Osteoblast (primary cell): ENCODE measurements around the gene FAM117A. TPM values are rescaled to one million over a fixed set of nuclear protein-coding genes. Genes with fewer than 3 reads are reported as not detected.

Experiments used
- DNase-seq: peaks from one replicate; pipeline ENCODE4 v3.0.0; 2011; ENCODE audit warnings: low spot score, mixed read lengths; ENCODE audit not compliant: insufficient read length; ENCODE audit errors: missing footprints
- H2AFZ ChIP-seq: 2 replicates; pipeline ENCODE4 v1.6.0; 2011; ENCODE audit warnings: mild to moderate bottlenecking, low read length
- H3K27ac ChIP-seq: 2 replicates; pipeline ENCODE4 v1.5.1; 2011; ENCODE audit warnings: mild to moderate bottlenecking, low read depth, low read length, moderate library complexity
- H3K27me3 ChIP-seq: 2 replicates; pipeline ENCODE4 v1.6.0; 2012; ENCODE audit warnings: mild to moderate bottlenecking, control low read depth, inconsistent platforms, low read length, moderate library complexity; ENCODE audit not compliant: insufficient read depth
- H3K36me3 ChIP-seq: 2 replicates; pipeline ENCODE4 v1.5.1; 2011; ENCODE audit warnings: mild to moderate bottlenecking, low read length, control low read depth, moderate library complexity; ENCODE audit not compliant: insufficient read depth
- H3K4me1 ChIP-seq: 2 replicates; pipeline ENCODE4 v1.5.1; 2011; ENCODE audit warnings: mild to moderate bottlenecking, low read length, control low read depth, moderate library complexity; ENCODE audit not compliant: insufficient read depth
- H3K4me2 ChIP-seq: 2 replicates; pipeline ENCODE4 v1.6.0; 2011; ENCODE audit warnings: mild to moderate bottlenecking, low read length; ENCODE audit not compliant: insufficient read depth
- H3K4me3 ChIP-seq: fragments of 200-600 bp; sonication (generic); 3 replicates; pipeline ENCODE4 v1.5.1; 2012; ENCODE audit warnings: mild to moderate bottlenecking, low read length, inconsistent platforms; ENCODE audit not compliant: insufficient read depth
- H3K79me2 ChIP-seq: 2 replicates; pipeline ENCODE4 v1.6.0; 2012; ENCODE audit warnings: mild to moderate bottlenecking, low read length, control low read depth, inconsistent platforms; ENCODE audit not compliant: insufficient read depth
- H3K9me3 ChIP-seq: 2 replicates; pipeline ENCODE4 v1.5.1; 2011; ENCODE audit warnings: low read depth, low read length, control low read depth
- H4K20me1 ChIP-seq: 2 replicates; pipeline ENCODE4 v1.6.0; 2012; ENCODE audit warnings: mild to moderate bottlenecking, low read length, control low read depth; ENCODE audit not compliant: insufficient read depth
- CTCF ChIP-seq: IDR thresholded peaks from 2 replicates; pipeline ENCODE4 v1.5.1; 2011; ENCODE audit warnings: mild to moderate bottlenecking, low read depth, low read length, moderate library complexity; ENCODE audit errors: extremely low read depth
- total RNA-seq: library from RNA; depleted of rRNA; stranded (reverse); fragments of >200 nt; gene quantifications from 2 replicates; pipeline ENCODE4 v1.2.3, GENCODE V29; 2012

FAM117A gene
- total RNA-seq, 1 donor, result 8.7 TPM

- peak overlapping the region; percentile 35 for H3K4me2 ChIP-seq
Measured at GRCh38 chr17:49741692-49742076, 22.2 kb downstream of the FAM117A start.

GRCh38 chr17:49741009-49741691 is 22.8 kb downstream of the FAM117A start:
- peak; percentile 87 for DNase-seq
- H3K27me3 ChIP-seq, result no peaks in the 10 kb centered on the region
- no peak for TF ChIP-seq CTCF
- H3K36me3 ChIP-seq, result no peaks in the 10 kb centered on the region
- no peak overlapping the region for H3K4me3 ChIP-seq
- H4K20me1 ChIP-seq, result peaks cover 8% of the 10 kb centered on the region
- H2AFZ ChIP-seq, result no peak overlapping the region
- H3K79me2 ChIP-seq, result no peaks in the 10 kb centered on the region
- no peak overlapping the region for H3K27ac ChIP-seq
- no peaks in the 10 kb centered on the region for H3K9me3 ChIP-seq
- H3K4me2 ChIP-seq, result peak overlapping the region; percentile 35
- peaks cover 21% of the 10 kb centered on the region for H3K4me1 ChIP-seq

More at GRCh38 chr17:49741692-49742076, 22.2 kb downstream of the FAM117A start:
- no peak overlapping the region for H3K4me3 ChIP-seq
- no peaks in the 10 kb centered on the region for H3K27me3 ChIP-seq
- H3K36me3 ChIP-seq, result no peaks in the 10 kb centered on the region
- no peaks in the 10 kb centered on the region for H3K9me3 ChIP-seq
- DNase-seq, result no peak
- TF ChIP-seq CTCF, result no peak
- H3K4me1 ChIP-seq, result peaks cover 21% of the 10 kb centered on the region
- no peak overlapping the region for H3K27ac ChIP-seq
- H2AFZ ChIP-seq, result no peak overlapping the region
- H3K79me2 ChIP-seq, result no peaks in the 10 kb centered on the region
- peaks cover 12% of the 10 kb centered on the region for H4K20me1 ChIP-seq

GRCh38 chr17:49739641-49740271 is 24.2 kb downstream of the FAM117A start:
- H3K4me1 ChIP-seq, result peaks cover 21% of the 10 kb centered on the region
- no peak for TF ChIP-seq CTCF
- H4K20me1 ChIP-seq, result peaks cover 8% of the 10 kb centered on the region
- no peak overlapping the region for H3K4me3 ChIP-seq
- no peak overlapping the region for H3K4me2 ChIP-seq
- no peaks in the 10 kb centered on the region for H3K79me2 ChIP-seq
- no peak overlapping the region for H3K27ac ChIP-seq
- no peak overlapping the region for H2AFZ ChIP-seq
- H3K36me3 ChIP-seq, result no peaks in the 10 kb centered on the region
- no peaks in the 10 kb centered on the region for H3K9me3 ChIP-seq
- DNase-seq, result no peak
- H3K27me3 ChIP-seq, result no peaks in the 10 kb centered on the region

GRCh38 chr17:49738456-49739163 is 25.3 kb downstream of the FAM117A start:
- no peak overlapping the region for H3K4me3 ChIP-seq
- H3K79me2 ChIP-seq, result no peaks in the 10 kb centered on the region
- TF ChIP-seq CTCF, result no peak
- H3K36me3 ChIP-seq, result no peaks in the 10 kb centered on the region
- no peak for DNase-seq
- H3K9me3 ChIP-seq, result no peaks in the 10 kb centered on the region
- no peak overlapping the region for H2AFZ ChIP-seq
- peaks cover 8% of the 10 kb centered on the region for H4K20me1 ChIP-seq
- H3K27me3 ChIP-seq, result no peaks in the 10 kb centered on the region
- no peak overlapping the region for H3K4me2 ChIP-seq
- H3K4me1 ChIP-seq, result peaks cover 21% of the 10 kb centered on the region
- no peak overlapping the region for H3K27ac ChIP-seq
